MCF 10A (cell line): Measurements from ENCODE around the gene WASF2. TPM values are rescaled to one million over a fixed set of nuclear protein-coding genes. Genes with fewer than 3 reads are reported as not detected.
A peak's percentile ranks its signal among the peaks of the same experiment; 100 is the strongest.

Source experiments
- BruUV-seq: library from RNA; stranded (reverse); fragments of 400-500 nt; replicated peaks from 2 replicates; lab custom pipeline; 2021; lab: Mats Ljungman, UMichigan
- CTCF ChIA-PET: fragments of 300-600 bp; sonication (Branson Sonifier 250); formaldehyde crosslinking; extraction: SDS; loops from one replicate; lab custom pipeline; 2021; ENCODE audit warnings: antibody characterized with exemption, inconsistent platforms; lab: Yijun Ruan, JAX
- POLR2A ChIA-PET: fragments of 300-600, 350-650 bp; sonication (Branson Sonifier 250); formaldehyde crosslinking; extraction: SDS; loops from one replicate; lab custom pipeline; 2020; ENCODE audit warnings: antibody characterized with exemption, inconsistent platforms; lab: Yijun Ruan, JAX
- DNase-seq: peaks from one replicate; pipeline ENCODE4 v3.0.0-alpha.2; 2018; ENCODE audit not compliant: unreplicated experiment
- H3K27ac Mint-ChIP-seq: one replicate; pipeline ENCODE4 v1.8.0; 2022; ENCODE audit warnings: mild to moderate bottlenecking, low read depth, mixed read lengths; ENCODE audit not compliant: unreplicated experiment
- H3K27me3 Mint-ChIP-seq: one replicate; pipeline ENCODE4 v1.8.0; 2022; ENCODE audit warnings: mixed read lengths; ENCODE audit not compliant: insufficient read depth, unreplicated experiment
- H3K36me3 Mint-ChIP-seq: one replicate; pipeline ENCODE4 v1.8.0; 2022; ENCODE audit warnings: mild to moderate bottlenecking, moderate library complexity, mixed read lengths; ENCODE audit not compliant: insufficient read depth, unreplicated experiment
- H3K4me1 Mint-ChIP-seq: one replicate; pipeline ENCODE4 v1.8.0; 2022; ENCODE audit warnings: mixed read lengths; ENCODE audit not compliant: insufficient read depth, unreplicated experiment
- H3K4me3 Mint-ChIP-seq: one replicate; pipeline ENCODE4 v1.8.0; 2022; ENCODE audit warnings: mild to moderate bottlenecking, moderate library complexity, mixed read lengths; ENCODE audit not compliant: unreplicated experiment
- H3K9me3 Mint-ChIP-seq: one replicate; pipeline ENCODE4 v1.8.0; 2022; ENCODE audit warnings: mixed read lengths; ENCODE audit not compliant: unreplicated experiment
- CTCF ChIP-seq: fragments of 200-600 bp; IDR thresholded peaks from one replicate; pipeline ENCODE4 v1.8.0; 2022; ENCODE audit warnings: antibody characterized with exemption, mild to moderate bottlenecking; ENCODE audit not compliant: unreplicated experiment
- intact Hi-C: fragments of 100-400 bp; cut with micrococcal nuclease; formaldehyde crosslinking; loops from 2 replicates; pipeline ENCODE4 v1.14.1; 2022
- total RNA-seq: library from RNA; stranded (reverse); gene quantifications from 2 replicates; pipeline ENCODE4 v1.2.3, GENCODE V29; 2022

WASF2 gene
- total RNA-seq, 1 experiment from 2014 or later: 131 TPM

DNA sequence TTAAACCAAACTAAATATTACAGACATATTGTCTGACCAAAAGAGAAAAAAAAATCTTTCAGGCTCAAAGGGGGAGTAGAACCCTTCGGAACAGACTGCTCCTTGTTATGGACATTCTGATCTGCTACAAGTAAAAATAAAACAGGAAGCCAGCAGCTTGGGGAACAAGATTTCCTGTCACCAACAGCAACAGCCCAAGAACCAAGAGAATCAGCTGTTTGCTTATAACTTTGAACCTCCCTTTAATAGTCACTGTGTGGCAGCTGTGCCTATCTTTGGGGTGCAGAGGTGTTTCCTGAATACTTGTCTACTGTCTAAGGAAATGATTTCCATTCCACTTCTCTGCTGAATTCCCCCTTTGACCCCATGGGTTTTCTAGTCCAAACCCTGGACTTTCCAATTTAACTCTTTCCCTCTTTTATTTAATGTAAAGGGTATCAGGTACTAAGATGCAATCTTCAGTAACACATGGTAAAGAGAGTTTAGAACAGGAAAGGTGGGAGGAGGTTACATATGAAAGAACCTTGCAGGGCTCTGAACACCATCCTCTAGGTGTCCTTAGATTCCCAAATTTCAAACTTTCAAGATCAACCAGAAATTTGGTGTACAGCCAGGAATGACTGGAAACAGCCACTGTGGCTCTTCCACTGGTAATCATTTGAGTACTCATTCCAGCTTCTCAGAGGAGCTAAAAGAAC lies 58.9 kb downstream of the WASF2 start:
- ChIA-PET POLR2A (interaction anchor here (0.6 to 1.5 kb wide), 2 partner anchors 59 to 238 kb away, joined by 3 read pairs; partner anchors contain the start of gene WASF2), CTCF (interaction anchor here (0.6 to 1.2 kb wide), 6 partner anchors 9 to 253 kb away, joined by 3 to 5 read pairs (median 4); no protein-coding TSS in a partner anchor)
- Mint-ChIP-seq H3K27ac (no peak overlapping the region), H3K36me3 (peaks cover 39% of the 10 kb centered on the region), H3K4me1 (peaks cover 16% of the 10 kb centered on the region), H3K4me3 (no peak overlapping the region), H3K27me3 (no peaks in the 10 kb centered on the region), H3K9me3 (no peaks in the 10 kb centered on the region)
- no peak for TF ChIP-seq CTCF
- peak; percentile 18 for DNase-seq
- intact Hi-C loops: no loop called here
- no TSS peak for BruUV-seq

DNA sequence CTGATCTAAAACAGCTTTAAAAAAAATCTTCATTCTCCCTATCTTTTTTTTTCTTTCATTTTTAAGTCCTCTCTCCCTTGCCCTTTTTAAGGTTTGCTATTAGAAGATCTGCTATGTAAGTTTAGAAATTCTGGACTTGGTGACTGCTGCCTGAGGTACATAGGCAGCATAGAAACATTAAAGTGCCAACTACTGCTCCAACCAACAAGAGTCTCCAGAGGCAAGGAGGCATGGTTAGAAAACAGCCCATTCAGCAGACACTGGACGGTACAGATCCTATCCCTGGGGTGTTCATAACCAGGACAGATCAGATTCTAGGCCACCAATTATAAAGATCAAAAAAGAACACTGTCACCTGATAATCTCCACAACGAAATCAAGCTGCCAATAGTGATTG lies 60.9 kb downstream of the WASF2 start:
- Mint-ChIP-seq H3K4me1 (peaks cover 11% of the 10 kb centered on the region), H3K4me3 (no peak overlapping the region), H3K9me3 (no peaks in the 10 kb centered on the region), H3K27ac (peak overlapping the region; percentile 54), H3K27me3 (no peaks in the 10 kb centered on the region), H3K36me3 (peaks cover 56% of the 10 kb centered on the region)
- BruUV-seq: no TSS peak
- POLR2A ChIA-PET: interaction anchor here (1.8 kb wide), 1 partner anchor 9 kb away, joined by 9 read pairs; no protein-coding TSS in a partner anchor
- TF ChIP-seq CTCF: no peak
- no peak for DNase-seq
- intact Hi-C loops: no loop called here
- CTCF ChIA-PET: interaction anchor here (0.6 to 1.4 kb wide), 4 partner anchors 12 to 1342 kb away, joined by 3 to 4 read pairs (median 4); no protein-coding TSS in a partner anchor

DNA sequence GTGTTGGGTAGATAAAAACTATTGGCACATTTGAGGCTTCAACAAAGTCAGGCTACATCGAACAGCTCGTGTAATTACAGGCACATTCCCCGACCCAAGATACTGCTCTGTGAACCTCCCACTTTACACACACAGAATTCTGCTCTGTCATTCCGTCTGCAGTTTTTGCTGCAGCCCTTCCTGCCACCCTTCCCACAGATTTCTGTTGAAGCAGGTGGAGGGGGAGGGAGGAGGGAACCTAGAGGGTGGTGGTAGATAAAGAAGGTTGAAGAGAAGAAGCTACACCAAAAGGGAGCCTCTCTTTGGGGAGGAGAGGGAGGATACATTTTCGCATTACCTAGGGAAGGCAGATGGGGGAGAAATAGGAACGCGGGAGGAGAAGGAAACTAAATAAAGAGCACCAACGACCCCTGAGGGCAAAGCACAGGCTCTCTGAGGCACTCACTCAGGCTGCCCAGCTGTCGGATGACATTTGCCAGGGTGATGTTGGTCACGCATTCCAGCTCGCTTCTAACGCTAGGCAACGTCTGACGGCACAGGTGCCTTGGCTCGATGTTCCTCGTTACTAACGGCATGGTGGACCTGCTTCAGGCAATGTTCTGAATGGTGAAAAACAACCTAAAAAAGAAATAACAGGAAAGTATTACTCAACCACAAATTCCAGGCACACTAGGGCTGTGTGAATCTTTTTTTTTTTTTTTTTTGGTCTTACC lies 61.5 kb downstream of the WASF2 start:
- Mint-ChIP-seq H3K9me3 (no peaks in the 10 kb centered on the region), H3K4me3 (no peak overlapping the region), H3K27me3 (no peaks in the 10 kb centered on the region), H3K27ac (peak overlapping the region; percentile 54), H3K4me1 (peaks cover 11% of the 10 kb centered on the region), H3K36me3 (peaks cover 56% of the 10 kb centered on the region)
- TF ChIP-seq CTCF: no peak
- DNase-seq: no peak
- BruUV-seq: no TSS peak
- intact Hi-C loops: no loop called here
- CTCF ChIA-PET: interaction anchor here (0.6 to 1.4 kb wide), 3 partner anchors 12 to 1341 kb away, joined by 3 to 4 read pairs (median 3); no protein-coding TSS in a partner anchor
- POLR2A ChIA-PET: interaction anchor here (1.8 kb wide), 1 partner anchor 10 kb away, joined by 9 read pairs; no protein-coding TSS in a partner anchor

DNA sequence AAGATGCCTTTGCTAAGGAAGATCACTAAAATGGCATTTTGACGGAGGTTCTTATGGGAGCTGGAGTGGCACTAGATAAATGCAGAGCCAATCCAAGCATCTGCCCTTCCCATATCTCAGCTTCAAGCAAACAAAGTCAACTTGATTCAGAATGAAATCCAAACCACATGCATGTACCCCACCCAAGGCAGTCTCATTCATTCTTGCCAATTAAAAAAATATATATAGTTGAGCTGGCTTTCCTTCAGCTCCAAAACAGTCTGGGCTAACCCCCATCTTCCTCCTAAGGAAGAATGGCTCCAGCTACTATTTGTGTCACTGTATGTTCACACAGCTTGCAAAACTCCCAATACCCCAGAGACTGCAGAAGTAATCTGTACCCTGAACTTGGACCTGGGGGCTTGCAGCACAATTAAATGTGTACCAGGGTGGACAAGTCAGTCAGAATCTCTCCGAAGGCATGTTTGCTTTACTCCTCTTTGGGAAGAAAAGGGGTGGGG lies 62.1 kb downstream of the WASF2 start:
- no peak for TF ChIP-seq CTCF
- no TSS peak for BruUV-seq
- Mint-ChIP-seq H3K36me3 (peaks cover 56% of the 10 kb centered on the region), H3K27ac (peak overlapping the region; percentile 49), H3K4me3 (no peak overlapping the region), H3K9me3 (no peaks in the 10 kb centered on the region), H3K27me3 (no peaks in the 10 kb centered on the region), H3K4me1 (peaks cover 11% of the 10 kb centered on the region)
- CTCF ChIA-PET: interaction anchor here (1.4 kb wide), 1 partner anchor 11 kb away, joined by 4 read pairs; no protein-coding TSS in a partner anchor
- intact Hi-C loops: no loop called here
- no peak for DNase-seq
- POLR2A ChIA-PET: interaction anchor here (2.7 kb wide), 1 partner anchor 9 kb away, joined by 7 read pairs; no protein-coding TSS in a partner anchor
